ENCODE measurements around the gene ALDH3B2. TPM values are rescaled to one million over a fixed set of nuclear protein-coding genes. Genes with fewer than 3 reads are reported as not detected.
A peak's percentile ranks its signal among the peaks of the same experiment; 100 is the strongest.
"Not testable (repeated sequence)": the region's sequence is repeated elsewhere in the genome, so short reads cannot be mapped to it uniquely, and the experiment has no call there.

The ALDH3B2 gene
- total and polyA plus RNA-seq, 3 experiments from 2014 or later, result not detected

DNA sequence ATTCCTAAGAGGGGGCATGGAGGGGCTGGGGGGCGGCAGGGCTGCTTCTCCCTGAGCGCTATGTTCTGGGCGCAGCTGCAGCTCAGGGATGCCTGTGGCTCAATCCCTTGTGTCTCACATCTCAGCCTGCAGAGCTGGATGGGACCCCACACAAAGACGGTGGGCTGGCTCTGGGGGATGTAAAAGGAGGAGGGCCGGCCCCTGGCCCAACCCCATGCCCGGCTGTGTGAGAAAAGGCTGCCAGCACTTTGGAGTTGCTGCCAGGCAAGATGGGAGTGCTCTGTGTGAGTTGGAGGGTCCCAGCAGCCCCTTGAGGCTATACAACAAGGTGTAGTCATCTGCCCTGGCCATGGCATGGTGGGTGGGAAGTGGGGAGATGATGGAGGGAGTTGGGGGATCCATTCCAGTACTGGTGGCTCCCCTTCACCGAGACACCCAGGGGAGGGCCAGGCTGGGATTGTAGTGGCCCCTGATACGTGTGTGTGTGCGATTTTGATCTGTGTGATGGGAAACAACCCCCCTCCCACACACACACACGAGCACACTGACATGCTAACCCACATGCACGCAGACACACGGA, 33.6 kb downstream of the ALDH3B2 start:
- H3K4me3 Mint-ChIP-seq, result no peak overlapping the region
- CTCF ChIA-PET, result interaction anchor here (2.5 kb wide), 2 partner anchors 10 to 19 kb away, joined by 6 to 11 read pairs; partner anchors contain the start of gene NUDT8
- H3K27ac Mint-ChIP-seq, result peak overlapping the region in 1 of 8 donors; percentile 82

GRCh38 chr11:67640021-67640757, 34.2 kb downstream of the ALDH3B2 start:
- no peaks in the 10 kb centered on the region for H3K36me3 ChIP-seq (ENCODE audit: insufficient read depth, low read length)
- peak; percentile 29 to 72 (median 46) for DNase-seq
- no peak overlapping the region for H3K27ac ChIP-seq (ENCODE audit: low read depth, low read length)
- Mint-ChIP-seq H3K4me1 (peaks cover 0 to 6% (median 0%) of the 10 kb centered on the region in 3 donors), H3K9me3 (no peaks in the 10 kb centered on the region), H3K27me3 (no peaks in the 10 kb centered on the region), H3K36me3 (no peaks in the 10 kb centered on the region), H3K4me3 (no peak overlapping the region), H3K27ac (peak overlapping the region in 1 of 8 donors; percentile 82)
- no peaks in the 10 kb centered on the region for H3K4me1 ChIP-seq (ENCODE audit: insufficient read depth, low read length)
- H3K9me3 ChIP-seq (ENCODE audit: low read length), result no peaks in the 10 kb centered on the region
- no peaks in the 10 kb centered on the region for H3K27me3 ChIP-seq (ENCODE audit: insufficient read depth, low read length, poor library complexity, severe bottlenecking)
- CTCF ChIA-PET, result interaction anchor here (1.5 to 2.5 kb wide), 3 partner anchors 8 to 19 kb away, joined by 6 to 11 read pairs (median 6); partner anchors contain the start of gene NUDT8
- no peak overlapping the region for H3K4me3 ChIP-seq (ENCODE audit: low read length)
- POLR2A ChIA-PET, result interaction anchor here (0.7 kb wide), 1 partner anchor 797 kb away, joined by 3 read pairs; the partner anchor contains the start of gene RCE1

More for the DNA sequence above, 33.6 kb downstream of the ALDH3B2 start:
- no peaks in the 10 kb centered on the region for H3K36me3 Mint-ChIP-seq
- Histone ChIP-seq H3K4me3 (ENCODE audit: low read length) (no peak overlapping the region), H3K36me3 (ENCODE audit: insufficient read depth, low read length) (no peaks in the 10 kb centered on the region), H3K27ac (ENCODE audit: low read depth, low read length) (no peak overlapping the region), H3K27me3 (ENCODE audit: insufficient read depth, low read length, poor library complexity, severe bottlenecking) (no peaks in the 10 kb centered on the region), H3K4me1 (ENCODE audit: insufficient read depth, low read length) (peaks cover under 1% of the 10 kb centered on the region), H3K9me3 (ENCODE audit: low read length) (no peaks in the 10 kb centered on the region)
- POLR2A ChIA-PET, result interaction anchor here (0.7 kb wide), 1 partner anchor 798 kb away, joined by 3 read pairs; the partner anchor contains the start of gene RCE1
- no peaks in the 10 kb centered on the region for H3K27me3 Mint-ChIP-seq
- no peaks in the 10 kb centered on the region for H3K9me3 Mint-ChIP-seq
- peaks cover 0 to 8% (median 0%) of the 10 kb centered on the region in 3 donors for H3K4me1 Mint-ChIP-seq
- no peak for DNase-seq

GRCh38 chr11:67639438-67639859, 35.0 kb downstream of the ALDH3B2 start, which contains the start of gene TBX10:
TBX10 (minus strand) TSS chr11:67639763; CDS start chr11:67639472, 291 bp downstream.
- H3K36me3 ChIP-seq (ENCODE audit: insufficient read depth, low read length), result no peaks in the 10 kb centered on the region
- H3K27ac Mint-ChIP-seq, result peak within 1 kb of the TSS in 1 of 8 donors; percentile 82
- H3K27me3 Mint-ChIP-seq, result no peaks in the 10 kb centered on the region
- H3K9me3 Mint-ChIP-seq, result no peaks in the 10 kb centered on the region
- no peak within 1 kb of the TSS for H3K4me3 Mint-ChIP-seq
- DNase-seq, result no peak
- POLR2A ChIA-PET, result no interaction called here
- no peak within 1 kb of the TSS for H3K27ac ChIP-seq (ENCODE audit: low read depth, low read length)
- no peak within 1 kb of the TSS for H3K4me3 ChIP-seq (ENCODE audit: low read length)
- peaks cover 0 to 6% (median 0%) of the 10 kb centered on the region in 3 donors for H3K4me1 Mint-ChIP-seq
- H3K27me3 ChIP-seq (ENCODE audit: insufficient read depth, low read length, poor library complexity, severe bottlenecking), result no peaks in the 10 kb centered on the region
- H3K36me3 Mint-ChIP-seq, result no peaks in the 10 kb centered on the region
- CTCF ChIA-PET, result interaction anchor here (1.5 to 2.5 kb wide), 3 partner anchors 9 to 20 kb away, joined by 6 to 11 read pairs (median 6); partner anchors contain the start of gene NUDT8
- H3K4me1 ChIP-seq (ENCODE audit: insufficient read depth, low read length), result no peaks in the 10 kb centered on the region
- no peaks in the 10 kb centered on the region for H3K9me3 ChIP-seq (ENCODE audit: low read length)

DNA sequence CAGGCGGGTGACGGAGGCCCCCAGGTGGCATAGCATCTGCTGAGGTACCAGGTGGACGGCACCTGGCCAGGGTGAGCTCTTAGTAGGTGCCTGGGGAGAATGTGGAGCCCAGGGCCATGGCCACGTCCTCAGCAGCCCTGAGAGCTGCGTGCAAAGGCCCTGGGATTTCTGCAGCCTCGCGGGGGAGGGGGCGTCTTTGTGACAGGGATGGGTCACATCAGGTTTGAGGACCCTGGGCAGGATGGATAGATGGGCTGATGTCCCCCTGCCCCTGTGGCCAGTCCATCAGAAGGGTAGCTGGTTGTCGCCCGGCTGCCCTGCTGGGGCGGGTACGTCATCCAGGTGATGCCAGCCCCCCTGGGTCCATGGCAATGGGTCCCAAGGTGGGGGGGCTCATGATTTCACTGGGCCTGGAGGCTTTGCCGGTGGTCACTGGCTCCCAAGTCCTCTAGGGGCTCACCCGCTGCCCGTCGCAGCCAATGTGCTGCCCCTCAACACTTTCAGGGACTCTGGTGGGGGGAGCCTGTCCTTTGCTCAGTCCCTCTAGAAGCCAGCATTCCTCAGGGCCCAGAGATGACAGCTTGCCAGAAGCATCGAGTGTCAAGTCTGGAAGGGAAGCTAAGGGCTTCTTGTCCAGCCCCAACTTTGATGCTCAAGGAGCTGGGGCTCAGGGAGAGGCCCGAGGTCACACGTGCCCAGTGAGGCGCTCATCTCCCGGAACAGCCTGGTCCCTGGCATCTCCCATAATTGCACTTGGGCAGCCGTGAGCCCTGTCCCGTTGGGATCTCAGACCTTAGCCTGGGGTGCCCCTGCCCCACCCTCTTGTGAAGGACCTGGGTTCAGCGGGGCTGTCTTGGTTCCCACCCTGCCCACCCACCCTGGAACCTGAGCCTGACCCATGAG, 35.6 kb downstream of the ALDH3B2 start:
- ChIA-PET POLR2A (no interaction called here), CTCF (interaction anchor here (1.3 to 2.5 kb wide), 5 partner anchors 8 to 21 kb away, joined by 3 to 11 read pairs (median 6); partner anchors contain the start of gene NUDT8)
- DNase-seq, result no peak
- Mint-ChIP-seq H3K27me3 (no peaks in the 10 kb centered on the region), H3K27ac (peak overlapping the region in 1 of 8 donors; percentile 75), H3K36me3 (no peaks in the 10 kb centered on the region), H3K9me3 (no peaks in the 10 kb centered on the region), H3K4me1 (peaks cover 0 to 4% (median 0%) of the 10 kb centered on the region in 3 donors), H3K4me3 (no peak overlapping the region)
- H3K27me3 ChIP-seq (ENCODE audit: insufficient read depth, low read length, poor library complexity, severe bottlenecking), result no peaks in the 10 kb centered on the region
- no peak overlapping the region for H3K4me3 ChIP-seq (ENCODE audit: low read length)
- no peaks in the 10 kb centered on the region for H3K36me3 ChIP-seq (ENCODE audit: insufficient read depth, low read length)
- H3K9me3 ChIP-seq (ENCODE audit: low read length), result no peaks in the 10 kb centered on the region
- H3K27ac ChIP-seq (ENCODE audit: low read depth, low read length), result no peak overlapping the region
- no peaks in the 10 kb centered on the region for H3K4me1 ChIP-seq (ENCODE audit: insufficient read depth, low read length)

GRCh38 chr11:67637441-67637840, 37.0 kb downstream of the ALDH3B2 start:
- H3K27ac Mint-ChIP-seq; H3K4me3 Mint-ChIP-seq; H3K4me3 ChIP-seq (ENCODE audit: low read length); DNase-seq; H3K4me1 Mint-ChIP-seq; H3K9me3 ChIP-seq (ENCODE audit: low read length); H3K27me3 Mint-ChIP-seq; H3K4me1 ChIP-seq (ENCODE audit: insufficient read depth, low read length); H3K27ac ChIP-seq (ENCODE audit: low read depth, low read length); POLR2A ChIA-PET; H3K36me3 Mint-ChIP-seq; H3K27me3 ChIP-seq (ENCODE audit: insufficient read depth, low read length, poor library complexity, severe bottlenecking); H3K9me3 Mint-ChIP-seq; H3K36me3 ChIP-seq (ENCODE audit: insufficient read depth, low read length): not testable (repeated sequence)
- CTCF ChIA-PET, result interaction anchor here (1.3 to 1.5 kb wide), 2 partner anchors 9 to 20 kb away, joined by 3 read pairs; no protein-coding TSS in a partner anchor

- no peaks in the 10 kb centered on the region for H3K4me1 ChIP-seq (ENCODE audit: insufficient read depth, low read length)
- POLR2A ChIA-PET, result no interaction called here
- Mint-ChIP-seq H3K4me3 (no peak overlapping the region), H3K36me3 (no peaks in the 10 kb centered on the region), H3K9me3 (no peaks in the 10 kb centered on the region), H3K27ac (peak overlapping the region in 1 of 8 donors; percentile 7), H3K27me3 (no peaks in the 10 kb centered on the region), H3K4me1 (peaks cover 0 to 4% (median under 1%) of the 10 kb centered on the region in 3 donors)
- no peak for DNase-seq
- no peak overlapping the region for H3K4me3 ChIP-seq (ENCODE audit: low read length)
- no peaks in the 10 kb centered on the region for H3K27me3 ChIP-seq (ENCODE audit: insufficient read depth, low read length, poor library complexity, severe bottlenecking)
- H3K36me3 ChIP-seq (ENCODE audit: insufficient read depth, low read length), result no peaks in the 10 kb centered on the region
- H3K9me3 ChIP-seq (ENCODE audit: low read length), result no peaks in the 10 kb centered on the region
- H3K27ac ChIP-seq (ENCODE audit: low read depth, low read length), result no peak overlapping the region
- CTCF ChIA-PET, result interaction anchor here (1.3 kb wide), 1 partner anchor 9 kb away, joined by 3 read pairs; no protein-coding TSS in a partner anchor
Observed at GRCh38 chr11:67636962-67637361, 37.5 kb downstream of the ALDH3B2 start.

DNA sequence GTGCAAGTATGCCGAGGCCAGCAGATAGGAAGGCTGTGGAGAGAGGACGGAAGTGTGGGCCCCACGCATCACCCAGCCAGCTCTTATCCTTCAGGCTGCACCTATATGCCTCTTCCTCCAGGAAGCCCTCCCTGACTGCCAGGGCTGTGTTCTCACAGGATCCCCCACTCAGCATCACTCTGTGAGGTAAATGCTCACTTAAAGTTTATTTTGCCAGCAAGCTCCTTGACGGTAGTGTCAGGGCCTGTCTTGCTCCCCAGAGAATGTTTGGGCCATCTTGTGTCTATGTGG, 39.2 kb downstream of the ALDH3B2 start:
- peak overlapping the region in 1 of 7 donors; percentile 82 for H3K4me3 Mint-ChIP-seq
- peaks cover 0 to 2% (median 0%) of the 10 kb centered on the region in 3 donors for H3K36me3 Mint-ChIP-seq

More for the DNA sequence above, 39.2 kb downstream of the ALDH3B2 start:
- Mint-ChIP-seq H3K27me3 (no peaks in the 10 kb centered on the region), H3K9me3 (no peaks in the 10 kb centered on the region), H3K27ac (no peak overlapping the region), H3K4me1 (peaks cover 6 to 8% (median 7%) of the 10 kb centered on the region in 3 donors)
- POLR2A ChIA-PET, result interaction anchor here (0.7 kb wide), 1 partner anchor 1499 kb away, joined by 4 read pairs; no protein-coding TSS in a partner anchor
- Histone ChIP-seq H3K27me3 (ENCODE audit: insufficient read depth, low read length, poor library complexity, severe bottlenecking) (no peaks in the 10 kb centered on the region), H3K4me3 (ENCODE audit: low read length) (no peak overlapping the region), H3K9me3 (ENCODE audit: low read length) (no peaks in the 10 kb centered on the region), H3K4me1 (ENCODE audit: insufficient read depth, low read length) (peaks cover 7% of the 10 kb centered on the region), H3K27ac (ENCODE audit: low read depth, low read length) (no peak overlapping the region), H3K36me3 (ENCODE audit: insufficient read depth, low read length) (no peaks in the 10 kb centered on the region)
- no peak for DNase-seq
- CTCF ChIA-PET, result interaction anchor here (0.6 to 0.9 kb wide), 2 partner anchors 24 to 530 kb away, joined by 3 read pairs; no protein-coding TSS in a partner anchor

All from CD8-positive, alpha-beta memory T cell (primary cell).